GM04503 (cell line): Measurements from ENCODE around the gene RHOA.

Experiments used
- DNase-seq: peaks from one replicate; pipeline ENCODE4 v3.0.0-alpha.2; 2012; ENCODE audit warnings: low read depth

RHOA gene

DNA sequence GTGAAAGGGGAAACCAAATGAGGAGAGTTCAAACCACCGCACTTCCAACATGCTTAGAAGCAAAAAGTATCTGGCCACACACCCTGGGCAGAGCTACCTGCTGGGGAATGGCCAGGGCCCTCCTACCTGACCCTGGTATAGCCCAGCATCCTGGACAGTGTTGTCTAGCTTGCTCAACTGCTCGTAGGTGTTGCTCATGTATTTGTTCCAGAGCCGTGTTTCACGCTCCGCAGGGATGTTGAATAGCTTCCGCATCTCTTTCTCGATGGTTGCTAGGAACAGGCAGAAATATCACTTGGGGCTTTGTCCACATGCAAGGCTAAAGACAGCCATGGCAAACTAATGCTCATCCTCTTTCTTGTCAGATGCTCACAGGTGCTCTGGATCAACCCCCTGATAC lies 87.0 kb downstream of the RHOA start:
- DNase-seq, result no peak

DNA sequence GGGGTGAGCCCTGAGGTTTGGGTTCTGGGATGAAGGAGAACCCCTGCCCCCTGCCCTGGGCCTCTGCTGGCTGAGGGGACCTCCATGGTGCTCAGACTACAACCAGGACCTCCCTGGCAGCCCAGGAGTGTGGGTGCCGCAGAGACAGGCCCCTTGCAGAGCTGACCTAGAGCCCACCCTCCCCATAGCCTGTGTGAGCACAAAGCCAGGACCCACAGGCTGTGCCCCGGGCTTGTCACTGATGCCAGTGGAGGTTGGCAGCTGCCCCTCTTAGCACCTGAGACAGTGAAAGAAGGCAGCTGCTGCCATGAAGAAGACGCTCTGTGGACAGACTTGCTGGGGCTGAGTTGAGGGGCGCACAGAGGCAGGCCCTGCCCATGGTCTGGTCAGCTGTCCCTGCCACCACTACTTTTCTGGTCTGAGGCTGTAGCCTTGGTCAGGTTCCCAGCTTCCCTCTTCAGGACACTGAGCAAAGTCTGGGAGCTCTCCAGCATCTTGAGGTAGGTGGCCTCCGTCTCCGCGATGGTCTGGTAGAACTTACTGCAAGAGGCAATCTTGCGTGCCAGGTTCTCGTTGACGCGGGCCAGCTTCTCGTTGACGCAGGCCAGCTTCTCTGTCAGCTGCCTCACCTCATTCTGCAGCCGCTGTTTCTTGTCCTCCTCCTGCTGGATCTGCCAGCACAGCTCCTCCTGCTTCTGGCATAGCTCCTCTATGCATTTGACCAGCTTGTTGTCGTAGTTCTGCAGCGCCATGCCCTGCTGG lies 94.9 kb downstream of the RHOA start:
- DNase-seq, result no peak

DNA sequence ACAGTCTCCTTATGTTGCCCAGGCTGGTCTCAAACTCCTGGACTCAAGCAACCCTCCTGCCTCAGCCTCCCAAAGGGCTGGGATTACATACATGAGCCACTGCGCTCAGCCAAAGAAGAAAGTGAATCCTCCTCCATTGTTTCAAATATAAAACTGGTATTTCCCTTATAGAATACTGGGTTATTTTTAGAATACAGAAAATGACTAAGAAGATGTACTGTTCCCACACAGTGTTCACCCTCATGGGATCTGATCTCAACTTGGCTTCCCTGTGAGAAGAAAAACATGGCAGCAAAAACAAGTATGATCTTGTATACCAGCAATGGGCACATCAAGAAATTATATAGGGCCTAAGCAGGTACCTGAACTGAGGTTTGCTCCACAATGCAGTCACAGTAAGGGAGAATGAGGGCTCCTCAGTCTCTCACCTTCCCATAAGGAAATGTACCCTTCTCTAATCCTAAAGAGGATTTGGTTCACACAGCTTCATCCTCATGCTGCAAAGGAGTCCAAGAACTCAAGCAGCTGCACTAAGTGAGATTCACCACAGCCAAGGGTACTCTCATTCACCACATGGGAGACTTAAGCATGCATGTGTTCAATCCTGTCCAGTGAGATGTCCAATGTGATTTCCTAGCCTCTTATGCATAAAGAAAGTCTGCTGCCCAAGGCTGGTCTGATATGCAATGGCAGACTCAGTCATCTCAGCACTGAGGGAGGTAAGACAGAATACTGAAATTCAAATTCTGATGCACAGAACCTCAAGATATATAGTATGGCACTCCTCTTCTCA lies 97.7 kb downstream of the RHOA start:
- DNase-seq, result no peak

DNA sequence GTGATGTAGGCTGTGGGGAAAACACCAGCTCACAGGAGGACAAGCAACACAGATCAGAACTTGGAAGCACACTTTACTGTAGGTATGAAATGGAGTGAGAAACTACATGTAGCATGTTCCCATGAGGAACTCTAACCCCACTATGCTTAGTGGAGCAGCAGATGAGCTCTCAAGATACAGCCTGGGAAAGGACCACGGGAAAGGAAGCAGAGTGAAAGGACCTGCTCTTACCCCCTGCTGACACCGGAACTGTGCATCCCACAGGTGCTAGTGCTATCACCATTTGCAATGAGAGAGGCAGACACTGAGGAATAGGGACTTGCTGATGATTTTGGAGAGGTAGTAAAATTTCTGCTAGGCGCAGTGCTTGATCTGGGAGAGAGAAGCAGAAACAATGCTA lies 100.5 kb downstream of the RHOA start:
- no peak for DNase-seq

DNA sequence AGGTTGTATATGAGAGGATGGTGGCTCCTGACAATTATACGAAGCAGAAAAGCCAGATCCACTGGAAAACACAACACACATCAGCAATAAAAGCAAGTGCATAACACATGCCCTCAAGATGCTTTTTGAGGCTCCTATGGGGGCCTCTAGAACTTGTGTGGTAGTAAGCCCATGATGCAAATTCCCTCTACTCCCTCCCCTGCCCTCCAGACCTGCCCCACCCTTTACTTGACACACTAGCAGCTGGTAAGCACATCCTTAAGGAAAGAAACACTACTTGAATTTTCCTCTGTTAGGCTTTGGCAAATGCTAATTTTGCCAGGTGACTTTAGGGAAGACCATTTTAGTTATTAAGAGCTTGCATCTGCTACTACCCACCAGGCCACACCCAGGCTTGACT lies 101.1 kb downstream of the RHOA start:
- no peak for DNase-seq
